Measurements from ENCODE around the gene ZNF574.
"Not testable (repeated sequence)": the region's sequence is repeated elsewhere in the genome, so short reads cannot be mapped to it uniquely, and the experiment has no call there.

The ZNF574 gene

GRCh38 chr19:42034640-42035391 lies 41.1 kb upstream of the ZNF574 start:
- H3K27me3 ChIP-seq; H3K4me3 ChIP-seq; intact Hi-C loops (cut with DNase I; ENCODE audit: low total_unique reads); H3K27ac ChIP-seq; H3K4me1 ChIP-seq; H3K9me3 ChIP-seq: not testable (repeated sequence)
- DNase-seq, result peak in 1 of 2 donors; percentile 28
- peaks cover 0 to 27% (median 7%) of the 10 kb centered on the region in 3 donors for H3K36me3 ChIP-seq
- peak; percentile 50 to 79 for TF ChIP-seq CTCF (IDR thresholded peaks at IDR 0.05)

- H3K4me1 ChIP-seq, result no peaks in the 10 kb centered on the region
- H3K36me3 ChIP-seq, result peaks cover 5 to 50% (median 23%) of the 10 kb centered on the region in 3 donors
Measured at GRCh38 chr19:42037649-42038048, 38.3 kb upstream of the ZNF574 start.

GRCh38 chr19:42038666-42039065 lies 37.3 kb upstream of the ZNF574 start:
- Histone ChIP-seq H3K36me3 (peaks cover 5 to 56% (median 23%) of the 10 kb centered on the region in 3 donors), H3K4me1 (no peaks in the 10 kb centered on the region), H3K4me3 (no peak overlapping the region), H3K27me3 (no peaks in the 10 kb centered on the region), H3K9me3 (no peaks in the 10 kb centered on the region), H3K27ac (no peak overlapping the region)
- TF ChIP-seq CTCF (IDR thresholded peaks at IDR 0.05), result no peak
- intact Hi-C loops (cut with DNase I; ENCODE audit: low total_unique reads), result no loop called here
- DNase-seq, result no peak

More at GRCh38 chr19:42037649-42038048, 38.3 kb upstream of the ZNF574 start:
- Histone ChIP-seq H3K27ac (no peak overlapping the region), H3K27me3 (no peaks in the 10 kb centered on the region), H3K9me3 (no peaks in the 10 kb centered on the region), H3K4me3 (no peak overlapping the region)
- intact Hi-C loops (cut with DNase I; ENCODE audit: low total_unique reads), result no loop called here
- DNase-seq, result no peak
- TF ChIP-seq CTCF (IDR thresholded peaks at IDR 0.05), result no peak

- DNase-seq, result no peak
- TF ChIP-seq CTCF (IDR thresholded peaks at IDR 0.05), result no peak
- H3K36me3 ChIP-seq, result peaks cover 5 to 64% (median 23%) of the 10 kb centered on the region in 3 donors
- intact Hi-C loops (cut with DNase I; ENCODE audit: low total_unique reads), result no loop called here
- H3K27me3 ChIP-seq, result no peaks in the 10 kb centered on the region
- no peaks in the 10 kb centered on the region for H3K9me3 ChIP-seq
- no peak overlapping the region for H3K4me3 ChIP-seq
- H3K27ac ChIP-seq, result no peak overlapping the region
- no peaks in the 10 kb centered on the region for H3K4me1 ChIP-seq
Measured at GRCh38 chr19:42040031-42040430, 35.9 kb upstream of the ZNF574 start.

- H3K4me3 ChIP-seq; H3K27ac ChIP-seq; H3K9me3 ChIP-seq; DNase-seq; intact Hi-C loops (cut with DNase I; ENCODE audit: low total_unique reads); H3K4me1 ChIP-seq; H3K27me3 ChIP-seq: not testable (repeated sequence)
- peaks cover 5 to 68% (median 23%) of the 10 kb centered on the region in 3 donors for H3K36me3 ChIP-seq
Measured at GRCh38 chr19:42040491-42040890, 35.5 kb upstream of the ZNF574 start.

GRCh38 chr19:42042455-42043170 lies 33.4 kb upstream of the ZNF574 start:
- H3K9me3 ChIP-seq, result no peaks in the 10 kb centered on the region
- H3K27me3 ChIP-seq, result no peaks in the 10 kb centered on the region
- H3K4me3 ChIP-seq, result no peak overlapping the region
- DNase-seq, result no peak
- intact Hi-C loops (cut with DNase I; ENCODE audit: low total_unique reads), result no loop called here
- H3K4me1 ChIP-seq, result no peaks in the 10 kb centered on the region
- peaks cover 5 to 77% (median 21%) of the 10 kb centered on the region in 3 donors for H3K36me3 ChIP-seq
- no peak for TF ChIP-seq CTCF (IDR thresholded peaks at IDR 0.05)
- no peak overlapping the region for H3K27ac ChIP-seq
